SK-N-SH (cell line): ENCODE results near the gene COL25A1. TPM values are rescaled to one million over a fixed set of nuclear protein-coding genes. Genes with fewer than 3 reads are reported as not detected.

Experiments
- CTCF ChIA-PET: fragments of 300-600, 350-600 bp; formaldehyde crosslinking; extraction: SDS; loops from one replicate; lab custom pipeline; 2021; lab: Yijun Ruan, JAX
- POLR2A ChIA-PET: fragments of 350-600 bp; sonication (Branson Sonifier 250); formaldehyde crosslinking; extraction: SDS; loops from one replicate; lab custom pipeline; 2020; ENCODE audit warnings: antibody characterized with exemption, inconsistent platforms; lab: Yijun Ruan, JAX
- DNase-seq: peaks from one replicate; pipeline ENCODE4 v3.0.0; 2012
- H2AFZ ChIP-seq: fragments of 200-600 bp; sonication (generic); 2 replicates; pipeline ENCODE4 v1.8.1; 2016; ENCODE audit warnings: antibody characterized with exemption, mild to moderate bottlenecking, low read depth
- H3F3A ChIP-seq: fragments of 200-600 bp; sonication (generic); replicated peaks from 2 replicates; pipeline ENCODE3; 2016; ENCODE audit warnings: antibody characterized with exemption, mild to moderate bottlenecking; ENCODE audit not compliant: insufficient read depth
- H3K27ac ChIP-seq, 2 experiments: fragments of 200-500 bp in 1 of 2; fragments of 200-600 bp in 1 of 2; sonication (Bioruptor generic) in 1 of 2; sonication (generic), shearing (Covaris generic) in 1 of 2; 2 replicates each; pipeline versions ENCODE4 v1.5.1 to v1.6.1; 2014 to 2016; ENCODE audit warnings: low read depth in 2 of 2, inconsistent platforms in 1 of 2, low read length in 1 of 2, mild to moderate bottlenecking in 1 of 2, mixed read lengths in 1 of 2
- H3K27me3 ChIP-seq: fragments of 200-600 bp; sonication (generic), shearing (Covaris generic); 2 replicates; pipeline ENCODE4 v1.6.1; 2016; ENCODE audit warnings: mixed run types; ENCODE audit not compliant: insufficient read depth
- H3K36me3 ChIP-seq, 2 experiments: fragments of 200-500 bp in 1 of 2; fragments of 200-600 bp in 1 of 2; sonication (Bioruptor generic) in 1 of 2; sonication (generic) in 1 of 2; replicated peaks in 1 of 2; 2 replicates each; pipeline versions ENCODE3 to v1.5.1; 2014 to 2016; ENCODE audit warnings: low read length in 1 of 2, mild to moderate bottlenecking in 1 of 2; ENCODE audit not compliant: insufficient read depth in 2 of 2, control insufficient read depth in 1 of 2
- H3K4me1 ChIP-seq, 2 experiments: fragments of 200-500 bp in 1 of 2; fragments of 200-600 bp in 1 of 2; sonication (Bioruptor generic) in 1 of 2; sonication (generic), shearing (Covaris generic) in 1 of 2; 2 replicates each; pipeline versions ENCODE4 v1.5.1 to v1.6.1; 2014 to 2016; ENCODE audit warnings: low read depth in 1 of 2, low read length in 1 of 2, mixed run types in 1 of 2; ENCODE audit not compliant: insufficient read depth in 2 of 2, control insufficient read depth in 1 of 2
- H3K4me2 ChIP-seq: fragments of 200-600 bp; sonication (generic), shearing (Covaris generic); 2 replicates; pipeline ENCODE4 v1.6.1; 2017; ENCODE audit warnings: mixed run types
- H3K4me3 ChIP-seq, 2 experiments: fragments of 200-500 bp in 1 of 2; fragments of 200-600 bp in 1 of 2; sonication (Bioruptor generic) in 1 of 2; sonication (generic), shearing (Covaris generic) in 1 of 2; 2 replicates each; pipeline versions ENCODE4 v1.5.1 to v1.8.1; 2014 to 2016; ENCODE audit warnings: low read depth in 2 of 2, inconsistent platforms in 1 of 2, low read length in 1 of 2, mild to moderate bottlenecking in 1 of 2, mixed read lengths in 1 of 2, moderate library complexity in 1 of 2
- H3K79me2 ChIP-seq: fragments of 200-600 bp; sonication (generic); 2 replicates; pipeline ENCODE4 v1.8.1; 2017; ENCODE audit warnings: mild to moderate bottlenecking; ENCODE audit not compliant: insufficient read depth
- H3K9ac ChIP-seq: fragments of 200-600 bp; sonication (generic); 2 replicates; pipeline ENCODE4 v1.6.1; 2017; ENCODE audit warnings: mixed run types
- H3K9me2 ChIP-seq: fragments of 200-600 bp; sonication (generic); 2 replicates; pipeline ENCODE4 v1.6.1; 2017; ENCODE audit warnings: mixed run types
- H3K9me3 ChIP-seq: fragments of 200-600 bp; sonication (generic); 2 replicates; pipeline ENCODE4 v1.6.1; 2017; ENCODE audit warnings: mixed run types, mild to moderate bottlenecking, moderate library complexity
- H4K20me1 ChIP-seq: fragments of 200-600 bp; sonication (generic); 2 replicates; pipeline ENCODE4 v1.6.1; 2017; ENCODE audit warnings: mild to moderate bottlenecking, mixed run types; ENCODE audit not compliant: insufficient read depth
- CHD2 ChIP-seq: fragments of 150-350 bp; IDR thresholded peaks from 2 replicates; pipeline ENCODE4 v1.6.1; 2018; ENCODE audit warnings: low read length; ENCODE audit not compliant: partially characterized antibody
- EP300 ChIP-seq, 2 experiments: IDR thresholded peaks; 2 replicates each; pipeline versions ENCODE4 v1.4.0 to v1.6.1; 2012; ENCODE audit warnings: borderline replicate concordance in 1 of 2, low read depth in 1 of 2, low read length in 1 of 2
- FOSL2 ChIP-seq: IDR thresholded peaks from 2 replicates; pipeline ENCODE4 v1.4.0; 2012; ENCODE audit warnings: low read depth, mild to moderate bottlenecking, moderate library complexity, borderline replicate concordance
- GABPA ChIP-seq: IDR thresholded peaks from 2 replicates; pipeline ENCODE4 v1.4.0; 2012; ENCODE audit warnings: low read depth, mild to moderate bottlenecking
- JUND ChIP-seq: IDR thresholded peaks from 2 replicates; pipeline ENCODE4 v1.4.0; 2012
- NFIC ChIP-seq: IDR thresholded peaks from 2 replicates; pipeline ENCODE4 v1.4.0; 2012; ENCODE audit warnings: borderline replicate concordance
- SMC3 ChIP-seq: IDR thresholded peaks from 2 replicates; pipeline ENCODE4 v1.6.1; 2012; ENCODE audit warnings: low read depth, low read length, improper control_type of control experiment
- TAF1 ChIP-seq: IDR thresholded peaks from 2 replicates; pipeline ENCODE4 v1.6.1; 2012; ENCODE audit warnings: low read depth, mild to moderate bottlenecking, low read length, moderate library complexity, borderline replicate concordance
- TCF12 ChIP-seq: IDR thresholded peaks from 2 replicates; pipeline ENCODE4 v1.4.0; 2012
- TEAD4 ChIP-seq: IDR thresholded peaks from 2 replicates; pipeline ENCODE4 v1.4.0; 2012; ENCODE audit warnings: mild to moderate bottlenecking, borderline replicate concordance; ENCODE audit not compliant: insufficient read depth
- YY1 ChIP-seq: IDR thresholded peaks from 2 replicates; pipeline ENCODE4 v1.4.0; 2012; ENCODE audit warnings: low read depth, mild to moderate bottlenecking
- WGBS: methylation state at CpG from one replicate; pipeline ENCODE4 v1.1.6; 2017; ENCODE audit warnings: low lambda C conversion rate; 5-methylcytosine and 5-hydroxymethylcytosine counted together
- polyA plus RNA-seq, 3 experiments: library from polyadenylated mRNA; depleted of rRNA; stranded (reverse); fragments of >200 nt; gene quantifications; 2 replicates each; pipeline ENCODE4 v1.2.3, GENCODE V29; 2012
- TF ChIP-seq, protein P1 (sequence below): IDR thresholded peaks from 2 replicates; pipeline ENCODE4; 2012
- TF ChIP-seq, protein P2 (sequence below): fragments of 150-350 bp; IDR thresholded peaks from 2 replicates; pipeline ENCODE4 v1.6.1; 2017; ENCODE audit warnings: antibody characterized with exemption, low read length, low read depth, borderline replicate concordance

Gene COL25A1
- polyA plus RNA-seq, 1 of the 3 experiments (the other 2 are of a cell fraction), result not detected

DNA sequence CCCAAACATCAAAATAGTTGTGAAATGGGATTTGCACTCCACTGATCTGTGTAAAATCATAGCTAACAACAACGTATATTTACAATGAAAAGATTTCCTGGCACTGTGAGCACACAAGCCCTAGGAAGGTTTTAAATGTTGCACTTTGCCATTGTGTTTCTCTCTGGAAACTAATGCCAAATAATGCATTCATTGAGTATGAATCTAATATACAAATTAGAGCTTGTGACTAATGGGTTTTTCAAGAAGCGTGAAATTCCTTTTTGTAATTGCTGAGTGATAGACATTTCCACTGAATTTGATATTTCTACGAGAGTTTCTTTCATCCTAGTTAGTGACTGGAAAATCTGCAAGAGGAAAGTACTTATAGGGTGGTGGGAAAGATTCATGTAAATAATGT lies 135.9 kb downstream of the COL25A1 start:
- TF ChIP-seq TEAD4 (no peak), SMC3 (no peak), EP300 (IDR thresholded peaks at IDR 0.05; ENCODE audit: borderline replicate concordance in 1 of 2, low read depth in 1 of 2, low read length in 1 of 2) (no peak), FOSL2 (no peak), YY1 (no peak), JUND (no peak), GABPA (no peak), TCF12 (no peak), TAF1 (no peak), NFIC (no peak), CHD2 (no peak)
- TF ChIP-seq, protein P1, sequence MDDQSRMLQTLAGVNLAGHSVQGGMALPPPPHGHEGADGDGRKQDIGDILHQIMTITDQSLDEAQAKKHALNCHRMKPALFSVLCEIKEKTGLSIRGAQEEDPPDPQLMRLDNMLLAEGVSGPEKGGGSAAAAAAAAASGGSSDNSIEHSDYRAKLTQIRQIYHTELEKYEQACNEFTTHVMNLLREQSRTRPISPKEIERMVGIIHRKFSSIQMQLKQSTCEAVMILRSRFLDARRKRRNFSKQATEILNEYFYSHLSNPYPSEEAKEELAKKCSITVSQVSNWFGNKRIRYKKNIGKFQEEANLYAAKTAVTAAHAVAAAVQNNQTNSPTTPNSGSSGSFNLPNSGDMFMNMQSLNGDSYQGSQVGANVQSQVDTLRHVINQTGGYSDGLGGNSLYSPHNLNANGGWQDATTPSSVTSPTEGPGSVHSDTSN, result no peak
- TF ChIP-seq, protein P2, sequence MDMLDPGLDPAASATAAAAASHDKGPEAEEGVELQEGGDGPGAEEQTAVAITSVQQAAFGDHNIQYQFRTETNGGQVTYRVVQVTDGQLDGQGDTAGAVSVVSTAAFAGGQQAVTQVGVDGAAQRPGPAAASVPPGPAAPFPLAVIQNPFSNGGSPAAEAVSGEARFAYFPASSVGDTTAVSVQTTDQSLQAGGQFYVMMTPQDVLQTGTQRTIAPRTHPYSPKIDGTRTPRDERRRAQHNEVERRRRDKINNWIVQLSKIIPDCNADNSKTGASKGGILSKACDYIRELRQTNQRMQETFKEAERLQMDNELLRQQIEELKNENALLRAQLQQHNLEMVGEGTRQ, result no peak
- H3K27me3 ChIP-seq, result no peaks in the 10 kb centered on the region
- H3K9me2 ChIP-seq, result no peaks in the 10 kb centered on the region
- H3K9me3 ChIP-seq, result no peaks in the 10 kb centered on the region
- H3K4me3 ChIP-seq, result no peak overlapping the region
- 0% methylated on average over 3 of the region's 3 CpGs for WGBS
- no peak overlapping the region for H3K4me2 ChIP-seq
- no peak overlapping the region for H3K27ac ChIP-seq
- ChIA-PET CTCF (no interaction called here), POLR2A (no interaction called here)
- H3K9ac ChIP-seq, result no peak overlapping the region
- no peaks in the 10 kb centered on the region for H4K20me1 ChIP-seq
- no peak for DNase-seq
- no peaks in the 10 kb centered on the region for H3K79me2 ChIP-seq
- no peaks in the 10 kb centered on the region for H3K36me3 ChIP-seq
- H2AFZ ChIP-seq, result no peak overlapping the region
- no peaks in the 10 kb centered on the region for H3K4me1 ChIP-seq
- H3F3A ChIP-seq, result no peaks in the 10 kb centered on the region

DNA sequence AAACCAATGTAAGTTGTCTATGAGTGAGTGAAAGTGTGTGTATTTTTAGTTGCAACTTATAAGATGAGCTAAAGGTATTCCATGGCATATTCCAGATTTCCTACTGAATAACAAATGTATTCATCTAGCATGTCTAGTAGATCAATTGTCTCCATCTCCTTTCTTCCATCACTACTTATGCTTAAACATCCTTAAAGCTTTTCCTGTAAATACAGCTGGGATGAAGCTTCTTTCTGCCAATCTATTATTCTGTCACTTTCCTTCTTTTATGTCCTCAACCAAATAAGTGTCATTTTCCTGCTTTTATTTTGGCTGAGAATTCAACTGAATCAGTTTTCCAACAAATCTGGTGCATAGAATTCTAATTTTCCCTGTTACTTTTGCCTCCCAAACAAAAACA lies 136.3 kb downstream of the COL25A1 start:
- no peak for DNase-seq
- ChIA-PET CTCF (interaction anchor here (1.0 kb wide), 1 partner anchor 14 kb away, joined by 3 read pairs; no protein-coding TSS in a partner anchor), POLR2A (no interaction called here)
- H3K4me2 ChIP-seq, result no peak overlapping the region
- no peaks in the 10 kb centered on the region for H3K9me2 ChIP-seq
- H3K36me3 ChIP-seq, result no peaks in the 10 kb centered on the region
- H4K20me1 ChIP-seq, result no peaks in the 10 kb centered on the region
- H3K4me1 ChIP-seq, result no peaks in the 10 kb centered on the region
- TF ChIP-seq SMC3, result no peak
- TF ChIP-seq FOSL2, result no peak
- H3K27ac ChIP-seq, result no peak overlapping the region
- no peaks in the 10 kb centered on the region for H3K9me3 ChIP-seq
- H2AFZ ChIP-seq, result no peak overlapping the region
- no peak overlapping the region for H3K4me3 ChIP-seq
- no peaks in the 10 kb centered on the region for H3F3A ChIP-seq
- no peaks in the 10 kb centered on the region for H3K27me3 ChIP-seq
- H3K79me2 ChIP-seq, result no peaks in the 10 kb centered on the region
- H3K9ac ChIP-seq, result no peak overlapping the region
